Prostate gland (tissue), 2 donors: ENCODE measurements around the gene CACNA1F.

Experiments
- POLR2AphosphoS5 ChIP-seq: sonication (generic); formaldehyde crosslinking; IDR thresholded peaks from one replicate; pipeline ENCODE4 v1.6.1; 2017; ENCODE audit warnings: antibody characterized with exemption
- TF ChIP-seq, protein P1 (sequence below), 4 experiments: fragments of 200-600 bp in 2 of 4; fragments of 450-650 bp in 2 of 4; sonication (generic) in 2 of 4; IDR thresholded peaks; 1 replicate in 3 of 4; 2 replicates in 1 of 4; pipeline ENCODE4 v1.5.1; 2016 to 2019; ENCODE audit warnings: antibody characterized with exemption in 4 of 4, mild to moderate bottlenecking in 2 of 4, moderate library complexity in 2 of 4

DNA sequence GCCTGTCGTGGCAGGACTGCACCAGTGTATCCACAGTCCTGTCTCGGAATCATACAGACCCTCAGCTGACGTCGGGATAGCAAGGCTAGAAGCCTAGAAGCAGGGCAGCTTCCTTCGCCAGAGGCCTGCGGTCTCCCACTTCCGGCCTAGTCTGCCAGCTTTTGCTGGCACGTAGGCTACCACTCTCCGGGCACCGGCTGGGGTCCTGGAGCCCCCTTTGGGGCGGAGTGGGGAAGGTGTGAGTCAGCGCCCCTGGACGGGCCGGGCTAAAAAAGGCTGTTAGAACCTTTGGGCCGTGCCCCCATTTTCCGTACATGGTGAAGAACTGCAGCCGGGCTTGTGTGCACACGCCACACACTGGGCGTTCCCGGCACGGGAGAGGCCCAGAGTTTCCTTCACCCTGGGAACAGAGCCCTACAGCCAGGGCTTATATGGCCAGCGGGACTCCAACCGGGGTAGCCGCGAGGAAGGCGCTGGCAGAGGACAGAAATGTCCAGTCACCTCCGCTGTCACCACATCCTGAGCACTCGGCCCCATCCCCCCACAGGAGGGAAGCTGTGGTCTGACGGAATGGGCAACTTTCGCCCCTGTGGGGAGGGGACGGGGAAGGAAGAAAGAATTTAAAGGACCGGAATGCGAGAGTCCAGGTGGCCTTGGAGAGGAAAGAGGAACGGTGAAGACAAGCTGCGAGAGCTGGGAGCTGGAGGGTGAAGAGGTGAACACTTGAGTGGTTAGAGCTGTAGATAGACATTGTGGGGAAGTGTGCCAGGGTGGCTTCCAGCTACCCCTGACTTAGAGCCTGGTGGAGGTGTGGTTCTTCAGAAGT, 66.0 kb downstream of the CACNA1F start:
- TF ChIP-seq, protein P1, sequence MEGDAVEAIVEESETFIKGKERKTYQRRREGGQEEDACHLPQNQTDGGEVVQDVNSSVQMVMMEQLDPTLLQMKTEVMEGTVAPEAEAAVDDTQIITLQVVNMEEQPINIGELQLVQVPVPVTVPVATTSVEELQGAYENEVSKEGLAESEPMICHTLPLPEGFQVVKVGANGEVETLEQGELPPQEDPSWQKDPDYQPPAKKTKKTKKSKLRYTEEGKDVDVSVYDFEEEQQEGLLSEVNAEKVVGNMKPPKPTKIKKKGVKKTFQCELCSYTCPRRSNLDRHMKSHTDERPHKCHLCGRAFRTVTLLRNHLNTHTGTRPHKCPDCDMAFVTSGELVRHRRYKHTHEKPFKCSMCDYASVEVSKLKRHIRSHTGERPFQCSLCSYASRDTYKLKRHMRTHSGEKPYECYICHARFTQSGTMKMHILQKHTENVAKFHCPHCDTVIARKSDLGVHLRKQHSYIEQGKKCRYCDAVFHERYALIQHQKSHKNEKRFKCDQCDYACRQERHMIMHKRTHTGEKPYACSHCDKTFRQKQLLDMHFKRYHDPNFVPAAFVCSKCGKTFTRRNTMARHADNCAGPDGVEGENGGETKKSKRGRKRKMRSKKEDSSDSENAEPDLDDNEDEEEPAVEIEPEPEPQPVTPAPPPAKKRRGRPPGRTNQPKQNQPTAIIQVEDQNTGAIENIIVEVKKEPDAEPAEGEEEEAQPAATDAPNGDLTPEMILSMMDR (IDR thresholded peaks at IDR 0.05): no peak
- TF ChIP-seq POLR2AphosphoS5: peak; percentile 72
